ENCODE measurements around the gene SAMSN1. TPM values are rescaled to one million over a fixed set of nuclear protein-coding genes. Genes with fewer than 3 reads are reported as not detected.
A peak's percentile ranks its signal among the peaks of the same experiment; 100 is the strongest.

SAMSN1 gene
- total RNA-seq, 2 experiments from 2014 or later: 66.7 to 71.4 TPM

GRCh38 chr21:14454016-14455009 lies 91.8 kb downstream of the SAMSN1 start:
- peak overlapping the region; percentile 37 for H3K4me3 Mint-ChIP-seq

GRCh38 chr21:14453339-14454015 lies 92.6 kb downstream of the SAMSN1 start:
- ChIA-PET CTCF (interaction anchor here (0.6 to 2.5 kb wide), 13 partner anchors 11 to 321 kb away, joined by 3 to 10 read pairs (median 3); no protein-coding TSS in a partner anchor), POLR2A (interaction anchor here (0.8 to 2.1 kb wide), 9 partner anchors 9 to 91 kb away, joined by 3 to 11 read pairs (median 4); no protein-coding TSS in a partner anchor)
- ATAC-seq: peak; percentile 92
- H3K27me3 Mint-ChIP-seq: peaks cover 3% of the 10 kb centered on the region
- intact Hi-C loops (cut with micrococcal nuclease): loop anchor here (5.0 kb wide), 1 partner anchor 79 kb away; no protein-coding TSS in a partner anchor
- peak overlapping the region; percentile 37 for H3K4me3 Mint-ChIP-seq
- no peaks in the 10 kb centered on the region for H3K9me3 Mint-ChIP-seq
- DNase-seq: peak; percentile 63
- peaks cover 51% of the 10 kb centered on the region for H3K4me1 Mint-ChIP-seq (ENCODE audit: low read depth)
- H3K27ac Mint-ChIP-seq: peak overlapping the region; percentile 90
- no peaks in the 10 kb centered on the region for H3K36me3 Mint-ChIP-seq (ENCODE audit: low read depth)
- TF ChIP-seq CTCF (IDR thresholded peaks at IDR 0.05): no peak

More at GRCh38 chr21:14454016-14455009, 91.8 kb downstream of the SAMSN1 start:
- peak; percentile 41 for ATAC-seq
- peak overlapping the region; percentile 90 for H3K27ac Mint-ChIP-seq
- no peak for TF ChIP-seq CTCF (IDR thresholded peaks at IDR 0.05)
- H3K27me3 Mint-ChIP-seq: peaks cover 3% of the 10 kb centered on the region
- H3K9me3 Mint-ChIP-seq: no peaks in the 10 kb centered on the region
- POLR2A ChIA-PET: interaction anchor here (0.8 to 2.1 kb wide), 9 partner anchors 9 to 91 kb away, joined by 3 to 11 read pairs (median 4); no protein-coding TSS in a partner anchor
- no peak for DNase-seq
- no peaks in the 10 kb centered on the region for H3K36me3 Mint-ChIP-seq (ENCODE audit: low read depth)
- H3K4me1 Mint-ChIP-seq (ENCODE audit: low read depth): peaks cover 50% of the 10 kb centered on the region
- CTCF ChIA-PET: interaction anchor here (0.6 to 2.5 kb wide), 9 partner anchors 13 to 319 kb away, joined by 3 to 10 read pairs (median 3); no protein-coding TSS in a partner anchor
- intact Hi-C loops (cut with micrococcal nuclease): loop anchor here (5.0 kb wide), 1 partner anchor 78 kb away; no protein-coding TSS in a partner anchor

GRCh38 chr21:14452727-14453241 lies 93.3 kb downstream of the SAMSN1 start:
- TF ChIP-seq CTCF (IDR thresholded peaks at IDR 0.05): no peak
- peak; percentile 7 for ATAC-seq

GRCh38 chr21:14452031-14452726 lies 93.9 kb downstream of the SAMSN1 start:
- Mint-ChIP-seq H3K27ac (peak overlapping the region; percentile 90), H3K9me3 (no peaks in the 10 kb centered on the region), H3K4me1 (ENCODE audit: low read depth) (peaks cover 49% of the 10 kb centered on the region), H3K36me3 (ENCODE audit: low read depth) (no peaks in the 10 kb centered on the region), H3K4me3 (no peak overlapping the region), H3K27me3 (peaks cover 3% of the 10 kb centered on the region)
- POLR2A ChIA-PET: interaction anchor here (0.8 to 1.9 kb wide), 2 partner anchors 84 to 90 kb away, joined by 3 to 8 read pairs; no protein-coding TSS in a partner anchor
- CTCF ChIA-PET: interaction anchor here (0.6 to 1.6 kb wide), 4 partner anchors 9 to 285 kb away, joined by 3 to 5 read pairs (median 3); no protein-coding TSS in a partner anchor
- no peak for ATAC-seq
- no peak for TF ChIP-seq CTCF (IDR thresholded peaks at IDR 0.05)
- intact Hi-C loops (cut with micrococcal nuclease): loop anchor here (5.0 kb wide), 1 partner anchor 80 kb away; no protein-coding TSS in a partner anchor
- DNase-seq: peak; percentile 36

More at GRCh38 chr21:14452727-14453241, 93.3 kb downstream of the SAMSN1 start:
- ChIA-PET POLR2A (interaction anchor here (0.8 to 1.9 kb wide), 5 partner anchors 8 to 92 kb away, joined by 3 to 8 read pairs (median 3); no protein-coding TSS in a partner anchor), CTCF (interaction anchor here (0.6 to 2.5 kb wide), 8 partner anchors 8 to 322 kb away, joined by 3 to 10 read pairs (median 3); no protein-coding TSS in a partner anchor)
- Mint-ChIP-seq H3K4me3 (no peak overlapping the region), H3K27me3 (peaks cover 3% of the 10 kb centered on the region), H3K4me1 (ENCODE audit: low read depth) (peaks cover 49% of the 10 kb centered on the region), H3K9me3 (no peaks in the 10 kb centered on the region), H3K27ac (peak overlapping the region; percentile 90), H3K36me3 (ENCODE audit: low read depth) (no peaks in the 10 kb centered on the region)
- no peak for DNase-seq
- intact Hi-C loops (cut with micrococcal nuclease): loop anchor here (5.0 kb wide), 1 partner anchor 80 kb away; no protein-coding TSS in a partner anchor

Measured in activated CD8-positive, alpha-beta T cell treated with anti-CD3 and anti-CD28 coated beads for 36 hours (primary cell).